Limb (tissue), 2 donors: ENCODE results near the gene TMEM126B.
A peak's percentile ranks its signal among the peaks of the same experiment; 100 is the strongest.
"Not testable (repeated sequence)": the region's sequence is repeated elsewhere in the genome, so short reads cannot be mapped to it uniquely, and the experiment has no call there.

Experiments used
- DNase-seq, 2 donors: peaks; one replicate each; pipeline ENCODE4 v3.0.0-alpha.2; 2016; ENCODE audit errors: extremely low spot score in 2 of 2

The TMEM126B gene

GRCh38 chr11:85647604-85648299 lies 19.4 kb downstream of the TMEM126B start, which contains the start of gene TMEM126A:
TMEM126A (plus strand) TSS chr11:85647967; CDS start chr11:85650256, 2,289 bp downstream.
- DNase-seq, result peak; percentile 92

GRCh38 chr11:85651118-85651517 lies 22.7 kb downstream of the TMEM126B start:
- no peak for DNase-seq

DNA sequence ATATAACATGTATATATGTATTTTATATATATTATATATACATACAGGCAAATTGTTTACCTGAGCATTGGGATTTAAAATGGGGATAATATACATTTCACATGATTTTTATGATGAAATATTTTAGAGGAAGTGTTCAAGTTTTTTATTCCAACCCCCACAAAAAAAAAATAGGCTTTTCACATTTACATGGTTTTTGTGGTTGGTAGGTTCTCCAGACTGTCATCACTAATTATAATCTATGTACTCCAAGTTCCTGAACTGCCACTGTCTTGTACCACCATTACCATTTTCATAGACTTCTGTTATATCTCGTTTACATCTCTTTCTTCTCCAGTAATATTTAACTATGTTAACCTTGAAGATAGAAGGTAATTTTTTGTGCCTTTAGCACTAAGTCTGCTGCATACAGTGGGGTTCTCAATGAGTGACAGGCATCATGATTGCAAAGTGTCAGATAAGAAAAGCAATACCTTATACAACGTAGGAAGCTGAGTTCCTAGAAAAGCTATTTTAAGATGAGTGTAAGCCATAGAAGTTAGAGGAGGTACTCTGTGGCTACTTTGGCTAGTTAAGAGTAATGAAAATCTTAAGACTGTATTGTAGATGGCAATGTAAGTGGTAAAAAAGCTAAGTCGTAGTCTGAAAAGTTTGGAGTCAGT lies 24.5 kb downstream of the TMEM126B start:
- DNase-seq, result no peak

- DNase-seq, result not testable (repeated sequence)
These were observed 25.9 kb downstream of the TMEM126B start for GRCh38 chr11:85654343-85654742.

DNA sequence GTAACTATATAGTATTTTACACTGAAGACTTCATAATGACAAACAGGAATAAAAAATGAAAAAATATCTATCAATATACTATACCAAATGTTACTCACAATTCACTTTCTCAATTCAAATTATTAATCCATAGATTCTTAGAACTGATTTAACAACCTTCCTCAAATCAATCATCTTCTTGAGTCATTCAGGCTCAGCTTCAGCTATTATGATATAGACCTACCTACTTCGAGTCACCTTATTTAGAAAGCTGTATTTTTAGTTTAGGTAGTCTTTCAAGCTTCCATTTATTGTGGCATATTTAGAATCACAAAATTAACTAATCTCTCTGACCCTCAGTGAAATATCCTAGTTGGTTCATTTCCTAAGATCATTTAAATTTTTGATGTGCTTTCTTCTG lies 28.4 kb downstream of the TMEM126B start:
- DNase-seq, result no peak

DNA sequence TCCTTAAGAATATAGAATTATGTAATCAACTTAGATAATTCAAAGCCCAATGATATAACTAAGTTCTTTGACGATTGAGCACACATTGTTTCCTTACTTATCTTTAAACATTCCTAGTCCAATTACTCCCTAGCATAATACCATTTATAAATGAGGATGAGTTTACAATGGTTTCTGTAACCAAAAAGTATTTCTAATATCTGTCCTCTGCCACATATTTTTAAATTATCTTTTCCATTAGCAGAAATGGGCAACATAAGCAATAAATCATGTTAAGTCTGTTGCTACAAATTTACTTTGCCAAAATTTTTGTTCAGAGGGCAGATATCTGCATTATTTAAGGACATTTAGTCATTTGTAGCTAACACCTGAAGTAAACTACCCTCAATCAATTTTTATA lies 29.8 kb downstream of the TMEM126B start:
- DNase-seq, result no peak

GRCh38 chr11:85661972-85662664 lies 33.7 kb downstream of the TMEM126B start:
- DNase-seq, result no peak

GRCh38 chr11:85663080-85663752 lies 34.8 kb downstream of the TMEM126B start:
- no peak for DNase-seq

GRCh38 chr11:85663753-85664614 lies 35.6 kb downstream of the TMEM126B start:
- peak; percentile 72 to 83 for DNase-seq

DNA sequence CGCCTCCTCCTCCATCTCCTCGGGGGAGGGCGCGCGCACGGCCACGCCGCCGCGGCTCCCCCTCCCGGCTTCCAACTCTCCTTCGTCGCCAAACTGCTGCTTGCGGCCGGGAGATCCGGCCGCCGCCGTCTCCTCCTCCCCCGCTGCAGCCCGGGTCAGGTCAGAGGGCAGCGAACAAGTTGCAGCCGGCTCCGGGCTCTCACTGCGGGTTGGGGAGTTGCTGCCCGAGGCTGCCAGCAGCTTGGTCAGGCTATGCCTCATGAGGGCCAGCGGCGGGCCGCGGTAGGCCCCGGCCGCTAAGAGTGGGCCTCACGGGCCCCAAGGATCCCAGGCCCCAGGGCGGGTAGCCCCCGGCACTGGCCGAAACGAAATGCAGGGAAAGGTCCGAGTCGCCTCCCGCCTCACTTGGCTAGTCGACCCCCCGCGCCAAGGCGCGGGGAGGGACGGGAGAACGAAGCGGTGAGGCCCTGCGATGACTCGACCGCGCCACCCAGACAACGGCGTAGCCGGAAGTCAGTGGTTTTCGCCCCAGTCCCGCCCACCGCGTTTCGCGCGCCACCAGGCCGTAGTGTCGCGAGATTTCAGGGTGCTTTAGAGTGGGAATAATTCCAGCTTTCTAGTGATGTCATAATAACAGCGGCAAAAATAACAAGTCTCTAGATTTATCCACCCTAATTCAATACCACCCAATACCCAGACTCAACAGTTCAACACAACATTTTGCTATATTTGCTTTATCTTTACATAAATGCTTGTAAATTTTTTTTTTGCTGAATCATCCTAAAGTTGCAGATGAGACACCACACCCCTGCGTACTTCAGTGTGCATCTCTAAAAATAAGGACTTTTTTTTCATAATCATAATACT lies 36.5 kb downstream of the TMEM126B start, which contains the start of gene CREBZF:
Gene CREBZF, minus strand, starts transcription at position 515 of the 867 bp plus-strand sequence. Its CDS starts 254 bp downstream, at position 261.
- peak; percentile 95 to 97 for DNase-seq

- no peak for DNase-seq
These were observed 37.3 kb downstream of the TMEM126B start for GRCh38 chr11:85665733-85666132.

- no peak for DNase-seq
These were observed 38.3 kb downstream of the TMEM126B start for GRCh38 chr11:85666687-85667086.

GRCh38 chr11:85668157-85668556 lies 39.8 kb downstream of the TMEM126B start:
- DNase-seq, result no peak

DNA sequence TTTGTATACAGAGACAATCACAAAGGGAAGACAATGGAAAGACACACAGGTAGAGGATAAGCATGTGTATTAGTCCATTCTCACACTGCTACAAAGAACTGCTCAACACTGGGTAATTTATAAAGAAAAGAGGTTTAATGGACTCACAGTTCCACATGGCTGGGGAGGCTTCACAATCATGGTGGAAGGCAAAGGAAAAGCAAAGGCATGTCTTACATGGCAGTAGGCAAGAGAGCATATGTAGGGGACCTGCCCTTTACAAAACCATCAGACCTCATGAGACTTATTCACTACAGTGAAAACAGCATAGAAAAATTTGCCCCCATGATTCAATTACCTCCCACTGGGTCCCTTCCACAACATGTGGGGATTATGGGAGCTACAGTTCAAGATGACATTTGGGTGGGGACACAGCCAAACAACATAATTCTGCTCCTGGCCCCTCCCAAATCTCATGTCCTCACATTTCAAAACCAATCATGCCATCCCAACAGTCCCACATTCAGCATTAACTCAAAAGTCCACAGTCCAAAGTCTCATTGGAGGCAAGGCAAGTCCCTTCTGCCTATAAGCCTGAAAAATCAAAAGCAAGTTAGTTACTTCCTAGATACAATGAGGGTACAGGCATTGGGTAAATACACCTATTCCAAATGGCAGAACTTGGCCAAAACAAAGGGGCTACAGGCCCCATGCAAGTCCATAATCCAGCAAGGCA lies 42.7 kb downstream of the TMEM126B start:
- DNase-seq, result not testable (repeated sequence)

DNA sequence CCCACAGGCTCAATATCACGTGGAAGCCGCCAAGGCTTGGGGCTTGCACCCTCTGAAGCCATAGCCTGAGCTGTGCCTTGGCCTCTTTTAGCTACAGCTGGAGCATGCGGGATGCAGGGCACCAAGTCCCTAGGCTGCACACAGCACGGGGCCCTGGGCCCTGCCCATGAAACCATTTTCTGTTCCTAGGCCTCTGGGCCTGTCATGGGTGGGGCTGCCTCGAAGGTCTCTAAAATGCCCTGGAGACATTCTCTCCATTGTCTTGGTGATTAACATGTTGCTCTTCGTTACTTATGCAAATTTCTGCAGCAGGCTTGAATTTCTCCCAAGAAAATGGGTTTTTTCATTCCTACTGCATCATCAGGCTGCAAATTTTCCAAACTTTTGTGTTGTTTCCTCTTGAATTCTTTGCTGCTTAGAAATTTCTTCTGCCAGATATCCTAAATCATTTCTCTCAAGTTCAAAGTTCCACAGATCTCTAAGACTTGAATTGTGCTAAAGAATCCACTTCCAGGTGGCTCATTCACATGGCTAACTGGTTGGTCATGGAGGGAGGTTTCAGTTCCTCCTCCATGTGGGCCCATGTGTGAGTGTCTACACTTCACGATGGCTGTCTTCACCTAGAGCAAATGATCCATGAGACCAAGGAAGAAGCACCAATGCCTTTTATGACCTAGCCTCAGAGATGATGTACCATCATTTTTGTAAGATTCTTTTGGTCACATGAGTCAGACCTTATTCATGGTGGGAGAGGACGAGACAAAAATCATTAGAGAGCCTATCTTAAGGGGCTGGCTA lies 43.9 kb downstream of the TMEM126B start:
- DNase-seq, result no peak

GRCh38 chr11:85673393-85673792 lies 45.0 kb downstream of the TMEM126B start:
- no peak for DNase-seq

DNA sequence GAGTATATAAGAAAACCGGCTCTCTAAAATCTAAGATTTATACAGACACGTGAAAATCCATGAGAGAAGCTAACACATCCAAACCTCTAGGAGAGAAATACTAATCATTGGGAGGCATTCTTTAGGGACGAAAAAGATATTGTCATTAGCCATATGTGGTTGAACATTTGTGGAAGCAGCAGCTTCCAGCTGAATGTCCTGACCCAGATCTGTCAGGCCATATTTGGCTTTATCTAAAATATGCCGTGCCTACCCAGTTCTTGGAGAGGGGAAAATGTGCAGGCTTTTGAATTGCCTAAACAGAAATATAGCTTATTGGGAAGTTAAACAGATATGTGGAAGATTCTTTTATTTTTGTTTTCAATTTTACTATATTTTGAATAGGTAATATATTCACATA lies 51.2 kb downstream of the TMEM126B start:
- no peak for DNase-seq

DNA sequence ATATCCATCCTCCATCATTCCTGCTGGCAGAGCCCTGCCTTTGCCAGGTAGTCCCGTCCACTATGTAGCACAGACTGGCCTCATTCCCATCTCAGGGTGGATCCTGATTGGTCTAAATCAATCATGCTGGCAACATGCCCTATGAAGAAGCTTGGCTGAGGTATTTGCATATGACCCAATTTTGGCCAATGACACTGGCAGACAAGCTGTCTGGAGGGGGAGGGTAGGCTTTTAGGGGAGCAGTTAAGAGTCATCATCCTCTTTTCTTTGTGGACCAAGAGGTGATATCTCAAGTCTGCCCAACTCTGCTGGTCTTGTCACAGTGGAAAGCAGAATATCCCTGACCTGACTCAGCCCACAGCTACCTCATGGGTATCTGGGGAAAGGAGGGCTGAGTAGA lies 52.5 kb downstream of the TMEM126B start:
- DNase-seq, result no peak
